Globus pallidus (tissue), 1 donor: Measurements from ENCODE around the gene DOCK8.

Source experiments
- DNase-seq: peaks from one replicate; pipeline ENCODE4 v3.0.0-alpha.2; 2015; ENCODE audit warnings: low spot score

Gene DOCK8

GRCh38 chr9:414595-414994 is 199.9 kb downstream of the DOCK8 start:
- DNase-seq: no peak

DNA sequence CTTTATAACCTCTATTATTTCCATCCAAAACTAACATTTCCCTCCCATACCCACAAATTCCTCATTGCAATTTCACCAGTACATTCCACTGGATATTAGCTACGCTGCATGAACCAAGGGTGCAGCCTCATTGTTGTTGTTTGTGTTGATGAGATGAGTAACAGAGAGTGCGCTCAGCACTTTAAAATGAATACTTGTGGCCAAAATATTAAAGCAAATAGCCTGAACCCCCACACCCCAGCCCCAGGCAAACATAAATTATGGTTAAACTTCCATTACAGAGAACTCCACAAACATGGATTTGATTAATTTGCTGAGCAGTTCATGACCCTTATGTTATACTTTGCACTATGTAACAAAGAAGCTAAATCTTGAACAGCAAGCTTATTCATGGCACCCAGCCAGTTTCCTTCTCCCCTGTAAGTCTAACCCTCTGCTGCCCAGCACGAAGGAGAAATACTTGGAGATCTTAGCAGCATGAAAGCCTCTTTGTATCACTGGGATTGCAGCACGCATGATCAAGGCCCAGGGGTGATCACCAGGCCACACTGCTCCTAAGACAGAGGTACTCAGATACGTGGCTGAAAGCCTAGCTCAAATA is 205.0 kb downstream of the DOCK8 start:
- no peak for DNase-seq

- DNase-seq: no peak
These were observed 207.2 kb downstream of the DOCK8 start for GRCh38 chr9:421896-422295.

DNA sequence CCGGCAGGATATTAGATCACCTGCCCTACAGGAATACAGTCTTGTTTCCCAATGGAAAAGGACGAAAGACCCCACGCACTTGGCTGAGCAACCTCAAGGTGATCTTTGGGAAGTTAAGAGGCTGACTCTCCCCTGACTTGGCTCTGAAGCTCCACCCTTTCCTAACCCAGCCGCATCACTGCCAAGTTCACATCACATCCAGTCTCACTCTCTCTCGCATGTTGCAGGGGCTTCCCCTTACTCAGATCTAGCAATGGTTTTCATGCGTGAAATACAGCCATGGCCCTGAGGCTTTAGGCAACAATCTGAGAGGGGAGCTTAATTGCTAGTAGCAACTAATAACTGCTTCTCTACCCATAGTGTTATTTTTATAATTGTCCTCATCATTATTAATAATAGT is 211.6 kb downstream of the DOCK8 start:
- DNase-seq: no peak

DNA sequence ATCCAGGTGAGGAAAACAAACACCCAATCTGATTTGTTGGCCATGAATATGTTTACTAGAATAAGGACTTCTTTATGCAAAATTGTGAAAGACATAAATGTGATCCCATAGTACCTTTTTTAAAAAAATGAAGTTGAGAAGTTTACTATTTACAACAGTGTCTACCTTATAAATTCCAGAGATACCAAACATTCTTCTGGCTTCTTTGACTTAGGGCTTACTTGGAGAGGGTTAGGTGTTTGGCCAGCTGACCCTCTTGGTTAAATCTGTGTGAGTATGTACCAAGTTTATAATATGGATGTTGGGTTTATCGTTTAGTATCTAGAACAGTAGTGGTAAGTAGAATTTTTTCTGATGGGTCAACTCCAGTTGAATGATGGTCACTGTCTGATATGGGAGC is 212.3 kb downstream of the DOCK8 start:
- no peak for DNase-seq

DNA sequence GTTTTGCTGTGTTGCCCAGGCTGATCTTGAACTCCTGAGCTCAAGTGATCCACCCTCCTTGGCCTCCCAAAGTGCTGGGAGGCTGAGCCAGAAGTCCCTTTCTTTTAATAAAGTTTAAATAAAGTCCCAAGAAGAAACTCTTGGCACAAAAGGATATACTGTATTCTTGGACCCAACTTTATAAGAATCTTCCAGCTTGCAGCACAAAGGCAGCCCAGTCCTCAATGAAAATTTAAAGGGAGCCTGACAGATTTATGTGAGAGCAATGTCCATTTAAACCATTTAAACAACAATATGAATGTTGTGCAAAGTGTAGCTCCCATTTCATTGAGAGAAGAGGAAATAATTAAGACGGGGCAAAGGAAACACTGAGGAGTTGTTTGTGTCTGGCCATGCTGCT is 217.0 kb downstream of the DOCK8 start:
- DNase-seq: no peak

GRCh38 chr9:436482-436881 is 221.8 kb downstream of the DOCK8 start:
- no peak for DNase-seq

- DNase-seq: no peak
These were observed 222.4 kb downstream of the DOCK8 start for GRCh38 chr9:437066-437465.

- no peak for DNase-seq
These were observed 222.9 kb downstream of the DOCK8 start for GRCh38 chr9:437574-438001.

DNA sequence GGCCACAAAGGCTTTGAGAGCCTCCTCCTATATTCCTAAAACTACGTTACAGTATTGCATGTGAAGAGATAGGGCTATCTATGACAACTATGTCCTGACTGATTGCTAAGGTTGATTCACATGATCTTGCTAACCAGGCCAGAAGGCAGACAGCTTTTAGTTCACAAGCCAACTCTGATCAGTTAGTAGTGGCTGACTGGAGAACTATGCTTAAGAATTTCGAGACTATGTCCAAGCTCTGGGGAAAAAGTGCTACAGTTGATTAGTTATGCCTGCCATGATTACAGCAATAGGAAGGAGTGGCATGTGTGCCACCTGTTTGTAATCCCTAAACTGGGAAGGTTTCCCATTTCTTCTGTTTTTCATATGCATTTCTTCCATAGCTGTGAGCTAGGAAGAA is 223.4 kb downstream of the DOCK8 start:
- DNase-seq: no peak

DNA sequence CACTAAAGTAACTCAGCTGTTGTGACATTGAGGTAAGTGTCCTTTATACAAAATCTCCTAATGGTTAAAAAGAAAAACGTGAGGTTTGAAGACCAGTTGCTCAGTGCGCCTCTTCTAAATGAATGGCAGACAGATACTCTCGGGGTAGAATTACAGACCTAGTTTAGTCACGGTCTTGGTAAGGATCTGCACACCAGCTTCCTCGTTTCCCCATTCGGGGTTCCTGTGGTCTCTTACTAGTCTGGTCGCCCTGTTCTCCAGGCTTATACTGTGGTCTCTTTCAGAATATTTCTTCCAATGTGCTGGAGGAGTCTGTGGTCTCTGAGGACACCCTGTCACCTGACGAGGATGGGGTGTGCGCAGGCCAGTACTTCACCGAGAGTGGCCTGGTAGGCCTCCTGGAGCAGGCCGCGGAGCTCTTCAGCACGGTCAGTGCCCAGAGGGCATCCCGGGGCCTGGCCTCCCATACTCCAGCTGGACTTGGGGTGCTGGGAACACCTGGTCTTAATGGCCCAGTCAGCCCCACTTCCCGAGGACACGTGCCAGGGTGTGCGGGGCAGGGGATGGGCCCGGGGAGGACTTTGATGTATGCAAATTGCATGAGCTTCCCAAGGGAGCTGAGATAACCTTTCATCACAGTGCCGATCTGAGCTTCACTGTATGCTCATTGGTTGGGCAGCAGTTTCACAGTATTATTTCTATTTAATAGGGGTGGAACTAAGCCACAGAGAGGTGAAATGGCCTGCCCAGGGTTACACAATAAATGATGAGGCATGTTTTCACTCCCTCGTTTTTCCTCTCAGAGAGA is 224.5 kb downstream of the DOCK8 start:
- DNase-seq: no peak

- DNase-seq: no peak
These were observed 226.5 kb downstream of the DOCK8 start for GRCh38 chr9:441126-441525.

GRCh38 chr9:444528-444927 is 229.9 kb downstream of the DOCK8 start:
- DNase-seq: no peak

DNA sequence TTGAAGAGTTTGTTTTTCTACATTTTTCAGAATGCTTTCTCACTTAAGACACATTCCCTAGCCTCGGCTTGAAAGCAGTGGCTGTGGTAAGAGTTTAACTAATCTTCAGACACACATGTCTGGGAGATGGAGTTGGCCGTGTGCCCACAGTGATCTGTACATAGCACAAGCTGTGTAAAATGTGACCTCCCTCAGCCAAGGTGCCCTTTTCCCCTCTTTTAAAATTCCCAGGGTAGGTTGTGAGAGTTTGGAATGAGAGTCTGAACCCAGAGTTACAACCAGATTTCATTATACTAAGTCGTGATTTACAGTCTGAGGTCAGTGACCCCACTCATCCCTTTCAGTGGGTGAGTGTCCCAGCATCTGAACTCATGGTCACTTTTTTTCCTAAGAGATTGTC is 230.4 kb downstream of the DOCK8 start:
- no peak for DNase-seq

GRCh38 chr9:446074-446699 is 231.5 kb downstream of the DOCK8 start:
- DNase-seq: no peak

DNA sequence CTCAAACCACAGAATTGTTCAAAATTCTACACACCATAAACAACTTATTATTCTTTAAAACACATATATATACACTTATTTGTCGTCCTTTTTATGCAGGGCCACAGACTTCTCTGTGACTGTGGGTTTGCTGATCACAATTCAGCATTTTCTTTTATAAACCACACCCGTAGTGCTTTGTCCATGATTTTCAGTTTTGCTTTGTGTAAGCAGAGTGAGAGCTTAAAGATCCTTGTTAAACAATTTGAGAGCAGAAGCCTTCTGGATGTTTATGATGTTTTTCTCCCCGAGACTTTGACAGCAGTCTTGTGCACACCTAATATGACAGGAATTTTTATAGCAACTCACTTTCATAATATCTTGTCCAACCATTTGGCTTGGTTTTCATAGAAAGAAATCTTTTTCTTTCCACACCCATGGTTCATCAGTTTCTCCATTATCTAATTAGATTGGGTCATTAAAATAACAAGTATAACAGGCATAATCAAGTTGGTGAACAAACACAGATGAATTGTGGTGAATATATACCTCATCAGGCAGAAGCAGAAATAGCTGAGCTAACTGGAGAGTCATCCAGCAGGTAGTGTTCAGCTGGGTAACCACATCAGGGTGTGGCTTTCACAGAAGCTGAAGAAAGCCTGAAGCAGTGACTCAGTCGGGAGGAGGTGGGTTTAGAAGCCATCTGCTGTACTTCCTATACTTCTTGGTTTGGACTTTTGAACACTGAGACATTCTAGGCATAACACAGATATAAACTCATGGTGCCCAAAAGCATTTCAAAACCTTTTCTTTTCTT is 232.8 kb downstream of the DOCK8 start:
- DNase-seq: no peak

- DNase-seq: no peak
These were observed 235.4 kb downstream of the DOCK8 start for GRCh38 chr9:450057-450456.

DNA sequence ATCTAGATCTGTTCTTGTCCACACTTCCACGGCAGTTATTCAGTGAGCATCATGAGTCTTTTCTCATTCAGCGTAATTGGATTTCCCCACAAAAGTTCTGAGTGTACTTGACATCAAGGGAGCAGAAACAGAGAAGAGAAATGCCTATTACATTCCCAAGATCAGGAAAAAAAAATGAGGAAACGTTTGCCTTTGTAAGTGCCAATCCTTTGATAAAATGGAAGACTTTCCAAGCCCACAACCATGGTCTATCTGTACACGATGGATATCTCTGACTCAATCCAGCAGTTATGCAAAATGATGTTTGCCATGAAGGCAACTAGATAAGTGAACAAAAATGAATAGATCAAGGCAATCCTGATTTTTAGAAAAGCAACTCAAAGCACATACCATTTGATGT is 235.9 kb downstream of the DOCK8 start:
- no peak for DNase-seq

DNA sequence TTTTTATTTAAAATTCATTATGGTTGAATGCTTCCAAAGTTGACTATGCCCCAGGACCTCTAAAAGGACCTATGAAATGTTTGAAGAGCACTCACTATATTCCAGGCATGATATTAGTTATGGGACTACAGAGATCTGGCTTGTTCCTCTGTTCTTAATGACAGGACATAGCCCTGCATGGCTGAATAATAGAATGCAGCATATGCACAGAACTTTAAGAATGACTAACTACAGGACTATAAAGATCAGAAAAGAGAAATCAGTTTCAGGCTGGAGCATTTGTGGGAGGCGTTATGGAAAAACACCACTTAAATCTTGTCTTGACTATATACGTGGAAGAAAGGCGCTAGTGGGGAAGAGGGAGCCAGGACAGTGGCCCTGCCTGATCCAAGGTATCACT is 239.2 kb downstream of the DOCK8 start:
- DNase-seq: no peak

DNA sequence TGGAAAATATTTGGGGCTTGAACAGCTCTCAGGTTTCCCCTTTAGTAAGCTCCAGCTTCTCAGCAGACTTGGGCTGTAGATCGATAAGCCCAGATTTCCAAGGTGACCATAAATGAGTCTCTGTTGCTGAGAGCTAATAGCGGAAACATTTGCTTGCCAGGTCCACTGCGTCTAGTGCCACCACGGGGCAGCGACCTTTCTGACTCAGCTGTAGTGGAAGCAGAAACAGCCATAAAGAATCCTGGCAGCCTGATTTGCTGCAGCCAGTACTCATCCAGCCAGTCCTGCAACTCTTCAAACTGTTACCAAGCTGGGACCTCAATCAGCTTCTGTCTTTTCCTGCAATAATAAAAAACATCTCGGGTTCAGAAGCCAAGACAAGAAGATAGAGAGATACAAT is 241.7 kb downstream of the DOCK8 start:
- no peak for DNase-seq

GRCh38 chr9:458590-458989 is 243.9 kb downstream of the DOCK8 start:
- DNase-seq: no peak
